NCI-H69 (cell line): ENCODE measurements around the gene PRKCH.
A peak's percentile ranks its signal among the peaks of the same experiment; 100 is the strongest.

ENCODE experiments used
- DNase-seq: peaks from one replicate; lab custom pipeline; 2025; lab: John Stamatoyannopoulos, UW

The PRKCH gene

DNA sequence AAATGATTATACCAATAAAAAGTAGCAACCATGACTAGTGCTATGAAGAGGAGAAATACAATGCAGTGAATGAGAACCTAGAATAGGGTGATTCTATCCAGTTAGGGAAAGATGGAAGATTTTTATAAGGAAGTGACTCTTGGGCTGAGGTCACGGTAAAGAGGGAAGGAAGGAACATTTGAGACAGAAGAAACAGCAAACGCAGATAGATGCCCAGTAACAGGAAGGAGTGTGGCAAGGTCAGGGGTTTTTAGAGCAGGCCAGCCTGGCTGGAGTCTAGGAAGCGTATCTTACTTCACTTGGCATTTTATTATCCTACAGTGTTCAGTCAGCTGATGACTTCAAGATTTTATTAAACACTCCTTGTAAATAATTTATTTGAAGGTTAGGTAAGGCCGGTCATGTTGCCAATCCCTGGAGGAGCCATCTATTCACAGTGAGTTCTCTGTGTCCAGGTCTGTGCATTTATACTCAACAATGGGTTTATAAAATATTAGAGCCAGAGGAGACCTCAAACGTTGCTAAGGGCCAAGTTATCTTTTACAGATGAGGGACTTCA is 170.6 kb downstream of the PRKCH start:
- no peak for DNase-seq

- DNase-seq, result no peak
These were observed 171.1 kb downstream of the PRKCH start for GRCh38 chr14:61492474-61492873.

DNA sequence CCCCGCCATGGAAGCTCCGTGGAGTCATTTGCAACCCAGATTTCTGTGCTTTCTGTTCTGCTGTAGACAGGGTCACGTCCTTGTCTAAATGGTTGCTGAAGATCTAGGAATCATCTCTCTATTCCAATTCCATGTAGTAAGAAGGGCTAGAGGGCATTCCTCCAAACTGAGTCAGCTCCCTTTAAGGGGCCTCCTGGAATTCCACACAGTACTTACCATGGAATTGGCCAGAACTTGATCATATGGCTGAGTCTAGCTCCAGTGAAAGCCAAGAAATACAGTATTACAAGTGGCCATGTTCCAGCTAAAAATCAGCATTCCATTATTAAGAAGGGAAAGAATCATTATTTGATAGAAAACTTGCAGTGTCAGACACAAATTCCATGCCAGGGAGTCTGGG is 171.9 kb downstream of the PRKCH start:
- no peak for DNase-seq

DNA sequence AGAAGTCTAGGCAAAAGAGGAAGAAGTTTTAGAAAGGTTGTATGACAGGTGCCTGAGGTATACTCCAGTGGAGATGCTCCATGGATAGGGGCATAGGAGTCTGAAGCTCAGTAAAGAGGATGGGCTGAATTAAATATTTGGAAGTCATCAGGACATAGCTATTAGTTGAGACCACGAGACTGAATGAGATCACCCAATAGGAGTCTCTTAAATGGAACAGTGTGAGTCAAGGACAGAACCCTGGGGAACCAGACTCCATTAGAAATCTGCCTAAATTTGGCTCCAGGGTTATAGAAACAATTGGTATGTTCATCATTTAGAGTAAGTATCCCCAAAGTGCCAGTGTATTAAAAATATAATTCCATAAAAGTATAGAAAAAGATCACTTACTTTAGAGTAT is 172.6 kb downstream of the PRKCH start:
- DNase-seq, result no peak

- no peak for DNase-seq
These were observed 174.4 kb downstream of the PRKCH start for GRCh38 chr14:61495809-61496208.

DNA sequence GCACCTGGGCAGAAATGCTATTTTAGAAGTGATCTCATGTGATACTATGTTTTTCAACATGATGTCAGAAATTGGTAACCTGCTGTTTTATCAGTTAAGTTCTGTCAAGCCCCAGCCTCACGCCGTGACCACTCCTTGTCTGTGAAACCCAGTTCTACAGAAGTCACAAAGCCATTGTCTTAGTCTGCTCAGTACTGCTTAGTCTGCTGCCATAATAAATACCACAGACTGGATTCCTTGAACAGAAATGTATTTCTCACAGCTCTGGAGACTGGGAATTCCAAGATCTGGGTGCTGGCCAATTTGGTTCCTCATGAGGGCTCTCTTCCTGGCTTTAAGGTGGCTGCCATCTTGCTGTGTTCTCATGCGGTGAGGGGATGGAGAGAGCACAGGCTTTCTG is 176.9 kb downstream of the PRKCH start:
- no peak for DNase-seq

- no peak for DNase-seq
These were observed 177.4 kb downstream of the PRKCH start for GRCh38 chr14:61498811-61499210.

- DNase-seq, result no peak
These were observed 178.6 kb downstream of the PRKCH start for GRCh38 chr14:61499991-61500390.

DNA sequence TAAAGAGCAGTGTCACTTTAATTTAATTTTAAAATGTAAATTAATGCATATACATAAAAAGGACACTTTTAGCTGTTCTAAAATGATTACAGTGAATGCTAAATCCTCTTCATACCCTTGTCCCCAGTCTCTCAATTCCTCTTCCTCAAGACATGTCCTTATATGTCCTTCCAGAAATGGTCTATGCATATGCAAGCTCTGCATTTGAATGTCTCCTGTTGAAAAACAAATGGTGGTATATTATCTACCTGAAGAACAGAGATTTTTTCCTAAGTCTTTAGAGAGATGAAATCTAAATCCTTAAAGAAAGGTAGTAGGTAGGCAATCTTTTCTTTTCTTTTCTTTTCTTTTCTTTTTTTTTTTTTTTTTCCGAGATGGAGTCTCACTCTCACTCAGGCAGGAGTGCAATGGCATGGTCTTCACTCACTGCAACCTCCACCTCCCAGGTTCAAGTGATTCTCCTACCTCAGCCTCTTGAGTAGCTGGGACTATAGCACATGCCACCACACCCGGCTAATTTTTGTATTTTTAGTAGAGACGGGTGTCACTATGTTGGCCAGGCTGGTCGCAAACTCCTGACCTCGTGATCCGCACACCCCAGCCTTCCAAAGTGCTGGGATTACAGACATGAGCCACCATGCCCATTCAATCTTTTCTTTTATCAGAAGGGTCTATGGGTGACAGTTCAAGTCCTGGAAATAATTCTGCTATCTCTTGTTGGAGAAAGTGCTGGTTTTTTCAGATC is 180.5 kb downstream of the PRKCH start:
- DNase-seq, result no peak

GRCh38 chr14:61502459-61503093 is 181.2 kb downstream of the PRKCH start:
- DNase-seq, result no peak

- DNase-seq, result no peak
These were observed 181.9 kb downstream of the PRKCH start for GRCh38 chr14:61503167-61503801.

- no peak for DNase-seq
These were observed 183.5 kb downstream of the PRKCH start for GRCh38 chr14:61504901-61505300.

DNA sequence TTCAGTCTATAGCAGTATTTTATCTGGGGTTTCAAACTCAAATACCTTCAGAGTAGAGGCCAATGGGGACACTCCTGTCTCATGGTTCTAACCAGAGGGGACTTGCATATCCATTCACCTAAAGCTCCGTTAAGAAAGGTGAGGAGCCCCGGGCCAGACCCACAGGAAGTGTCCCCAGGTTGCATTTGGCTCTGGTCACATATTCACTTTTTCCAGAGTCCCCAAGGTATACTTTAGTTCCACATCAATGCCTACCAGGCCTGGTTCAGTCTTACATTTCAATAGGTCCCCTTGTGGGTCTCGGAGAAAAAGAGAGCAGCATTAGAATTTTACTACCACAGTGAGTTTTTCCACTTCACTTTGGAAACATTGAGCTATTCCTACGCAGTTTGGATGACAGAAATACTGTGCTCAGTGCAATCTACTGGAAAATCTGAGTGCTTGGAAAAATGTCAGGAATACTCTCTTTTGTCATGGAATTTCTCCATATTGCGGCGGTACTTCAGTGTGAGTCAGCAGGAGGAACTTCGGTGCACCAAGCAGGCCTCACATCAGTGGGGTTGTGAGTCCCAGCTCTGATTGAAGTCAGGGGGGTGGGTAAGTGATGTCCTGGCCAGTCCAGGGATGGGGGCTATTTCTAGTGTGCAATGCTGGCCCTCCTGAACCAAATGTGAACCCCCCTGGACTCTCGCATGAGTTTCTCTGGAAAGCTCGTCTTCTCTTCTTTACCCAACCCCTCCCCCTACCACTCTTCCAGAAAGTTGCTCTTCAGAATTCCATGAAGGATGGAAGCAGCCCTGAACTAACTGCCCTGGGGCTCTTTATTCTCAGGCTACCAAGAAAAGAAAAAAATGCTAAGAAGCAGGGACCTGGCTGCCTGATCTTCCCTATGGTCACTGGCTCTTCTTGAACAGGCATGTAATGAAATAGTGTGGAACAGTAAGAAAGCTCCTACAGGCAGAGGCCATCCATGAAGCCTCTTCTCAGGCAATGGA is 184.7 kb downstream of the PRKCH start:
- DNase-seq, result no peak

DNA sequence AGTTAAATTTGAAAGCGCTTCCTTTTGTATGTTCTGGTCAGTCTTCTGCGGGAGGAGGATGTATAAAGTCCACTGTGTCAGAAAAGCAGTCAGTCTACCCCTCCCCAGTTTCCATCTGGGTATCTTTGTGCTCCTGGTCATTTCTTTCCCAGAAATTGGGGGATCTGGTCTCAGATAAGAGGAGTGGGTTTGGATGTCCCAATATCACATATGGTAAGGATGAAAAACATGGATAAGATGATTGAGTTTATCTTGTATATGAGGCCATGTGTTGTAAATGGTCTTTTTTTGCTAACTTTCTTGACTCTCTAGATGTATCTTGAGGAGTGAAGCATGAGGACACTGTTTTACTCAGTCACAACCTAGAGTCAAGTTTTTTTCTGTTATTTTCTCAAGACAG is 187.1 kb downstream of the PRKCH start:
- DNase-seq, result no peak

GRCh38 chr14:61510736-61511557 is 189.6 kb downstream of the PRKCH start:
- DNase-seq, result peak; percentile 31

DNA sequence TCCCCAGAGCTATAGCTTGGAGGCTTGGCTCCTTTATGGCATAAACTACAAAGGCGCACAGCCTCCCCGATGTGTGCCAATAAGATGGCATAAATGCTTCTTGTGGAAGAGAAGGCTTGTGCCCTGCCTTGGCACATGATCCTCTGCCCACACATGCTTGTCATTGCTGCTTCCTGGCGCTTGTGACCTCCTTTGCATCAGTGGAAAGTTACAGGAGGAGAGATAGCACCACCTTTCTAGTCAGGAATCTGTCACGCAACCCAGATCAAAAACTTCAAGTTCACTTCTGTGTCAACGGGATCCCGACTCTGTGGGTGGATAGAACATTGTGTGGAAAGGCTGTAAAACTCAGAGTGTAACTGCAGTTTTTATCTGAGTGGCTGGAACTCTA is 190.2 kb downstream of the PRKCH start:
- DNase-seq, result no peak

GRCh38 chr14:61512026-61512834 is 190.9 kb downstream of the PRKCH start:
- no peak for DNase-seq

- no peak for DNase-seq
These were observed 192.8 kb downstream of the PRKCH start for GRCh38 chr14:61513986-61514830.

DNA sequence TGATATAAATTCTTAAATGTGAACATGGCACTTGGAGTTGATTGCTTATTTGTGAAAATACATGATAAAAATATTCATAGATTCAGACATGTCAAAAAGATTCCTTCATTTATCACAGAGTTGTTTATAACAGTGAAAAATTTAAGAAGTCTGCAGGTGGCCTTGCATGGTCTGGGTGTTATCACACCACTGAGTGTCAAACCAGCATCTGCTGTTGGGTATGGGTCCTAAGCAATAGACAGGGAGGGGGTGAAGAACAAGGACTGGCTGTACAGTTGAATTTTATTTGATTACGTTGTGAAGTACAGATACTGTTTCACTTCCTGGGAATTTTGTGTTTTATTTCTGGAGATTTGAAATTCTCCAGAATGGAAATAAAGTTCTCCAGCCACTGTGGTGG is 193.5 kb downstream of the PRKCH start:
- DNase-seq, result no peak
